Right lobe of liver (tissue), 6 donors: ENCODE results near the gene FAM117B. TPM values are rescaled to one million over a fixed set of nuclear protein-coding genes. Genes with fewer than 3 reads are reported as not detected.

Experiments
- ATAC-seq, 4 donors: fragments of 200-7000 bp; cut with Tn5 transposase; one replicate each; pipeline ENCODE4 v1.9.1; 2020; ENCODE audit warnings: mild to moderate bottlenecking in 4 of 4, moderate library complexity in 4 of 4
- DNase-seq, 3 donors: peaks; one replicate each; pipeline ENCODE4 v3.0.0-alpha.2; 2020
- H3K27ac ChIP-seq, 3 donors: fragments of 200-600 bp; one replicate each; pipeline ENCODE4 v1.8.0; 2022
- H3K27me3 ChIP-seq, 2 donors: fragments of 200-600 bp; one replicate each; pipeline ENCODE4 v1.8.0; 2022
- H3K36me3 ChIP-seq, 4 donors: fragments of 200-600 bp; sonication (generic) in 1 of 4; one replicate each; pipeline versions ENCODE4 v1.5.1 to v1.8.0; 2017 to 2022; ENCODE audit warnings: control low read depth in 1 of 4
- H3K4me1 ChIP-seq, 4 donors: fragments of 200-600 bp; sonication (generic) in 1 of 4; one replicate each; pipeline versions ENCODE4 v1.5.1 to v1.8.0; 2017 to 2022; ENCODE audit warnings: control low read depth in 1 of 4
- H3K4me3 ChIP-seq, 3 donors: fragments of 200-600 bp; one replicate each; pipeline ENCODE4 v1.8.0; 2022
- H3K9me3 ChIP-seq, 4 donors: fragments of 200-600 bp; sonication (generic) in 1 of 4; one replicate each; pipeline versions ENCODE4 v1.5.1 to v1.8.0; 2017 to 2022; ENCODE audit warnings: control low read depth in 1 of 4
- POLR2A ChIP-seq: fragments of 450-650 bp; IDR thresholded peaks from one replicate; pipeline ENCODE4 v1.6.1; 2017; ENCODE audit warnings: antibody characterized with exemption, mild to moderate bottlenecking
- WGBS: methylation state at CpG from one replicate; pipeline ENCODE4 v1.1.6; 2018; ENCODE audit warnings: low coverage, low lambda C conversion rate; ENCODE audit not compliant: insufficient coverage; ENCODE audit errors: missing lambda C conversion rate; 5-methylcytosine and 5-hydroxymethylcytosine counted together
- intact Hi-C, 2 donors: fragments of 100-400 bp; cut with DNase I; formaldehyde crosslinking; loops; one replicate each; pipeline versions ENCODE4 v1.11.2 to v1.14.1; 2022
- total RNA-seq, 6 experiments: library from RNA; depleted of rRNA in 2 of 6; stranded (reverse); fragments of >200 nt in 2 of 6; fragmentation: NEBNext Ultra II Directional in 3 of 6; extraction: Animal tissue kit (Norgen Biotek cat#: 25700) in 3 of 6; gene quantifications; one replicate each; pipeline versions ENCODE4 v1.1.0 to v1.2.4, GENCODE V29; 2016 to 2023
- TF ChIP-seq, protein P1 (sequence below), 4 donors: fragments of 200-600 bp in 3 of 4; fragments of 450-650 bp in 1 of 4; IDR thresholded peaks; one replicate each; pipeline versions ENCODE4 v1.5.1 to v1.8.0; 2016 to 2022; ENCODE audit warnings: antibody characterized with exemption in 4 of 4, mild to moderate bottlenecking in 2 of 4
- donor health status: DM: no; HTN: yes; CAD: no.
- donor health status: DM: no; HTN: no; CAD: no.
- donor health status: DM: no; HTN: no; CAD: no.
- donor health status: DM: no; HTN: yes; CAD: no.
- donor health status: DM: no; HTN: yes; CAD: no.

Gene FAM117B
- total RNA-seq, 6 experiments from 2014 or later: 1.8 to 2.8 (median 2.3) TPM

DNA sequence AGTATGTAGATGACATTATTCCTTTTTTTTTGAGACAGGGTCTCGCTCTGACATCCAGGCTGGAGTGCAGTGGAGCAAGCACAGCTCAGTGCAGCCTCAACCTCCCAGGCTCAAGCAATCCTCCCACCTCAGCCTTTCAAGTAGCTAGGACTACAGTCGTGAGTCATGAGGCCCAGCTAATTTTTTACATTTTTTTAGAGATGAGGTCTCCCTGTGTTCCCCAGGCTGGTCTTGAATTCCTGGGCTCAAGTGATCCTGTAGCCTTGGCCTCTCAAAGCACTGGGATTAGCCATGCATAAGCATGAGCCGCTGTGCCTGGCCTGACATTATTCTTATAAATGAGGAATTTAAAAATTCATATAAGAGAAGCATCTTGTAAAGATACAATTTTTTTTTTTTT is 86.9 kb downstream of the FAM117B start:
- no peak overlapping the region for H3K27ac ChIP-seq
- ATAC-seq: no peak
- intact Hi-C loops: no loop called here

GRCh38 chr2:202723746-202724145 is 89.0 kb downstream of the FAM117B start:
- no peaks in the 10 kb centered on the region for H3K36me3 ChIP-seq
- H3K4me1 ChIP-seq: no peaks in the 10 kb centered on the region
- ATAC-seq (no peak), DNase-seq (no peak)
- WGBS: 93% methylated on average over 5 of the region's 5 CpGs
- H3K4me3 ChIP-seq: no peak overlapping the region
- no peaks in the 10 kb centered on the region for H3K9me3 ChIP-seq
- intact Hi-C loops: no loop called here
- H3K27me3 ChIP-seq: no peaks in the 10 kb centered on the region
- H3K27ac ChIP-seq: no peak overlapping the region
- TF ChIP-seq, protein P1, sequence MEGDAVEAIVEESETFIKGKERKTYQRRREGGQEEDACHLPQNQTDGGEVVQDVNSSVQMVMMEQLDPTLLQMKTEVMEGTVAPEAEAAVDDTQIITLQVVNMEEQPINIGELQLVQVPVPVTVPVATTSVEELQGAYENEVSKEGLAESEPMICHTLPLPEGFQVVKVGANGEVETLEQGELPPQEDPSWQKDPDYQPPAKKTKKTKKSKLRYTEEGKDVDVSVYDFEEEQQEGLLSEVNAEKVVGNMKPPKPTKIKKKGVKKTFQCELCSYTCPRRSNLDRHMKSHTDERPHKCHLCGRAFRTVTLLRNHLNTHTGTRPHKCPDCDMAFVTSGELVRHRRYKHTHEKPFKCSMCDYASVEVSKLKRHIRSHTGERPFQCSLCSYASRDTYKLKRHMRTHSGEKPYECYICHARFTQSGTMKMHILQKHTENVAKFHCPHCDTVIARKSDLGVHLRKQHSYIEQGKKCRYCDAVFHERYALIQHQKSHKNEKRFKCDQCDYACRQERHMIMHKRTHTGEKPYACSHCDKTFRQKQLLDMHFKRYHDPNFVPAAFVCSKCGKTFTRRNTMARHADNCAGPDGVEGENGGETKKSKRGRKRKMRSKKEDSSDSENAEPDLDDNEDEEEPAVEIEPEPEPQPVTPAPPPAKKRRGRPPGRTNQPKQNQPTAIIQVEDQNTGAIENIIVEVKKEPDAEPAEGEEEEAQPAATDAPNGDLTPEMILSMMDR (IDR thresholded peaks at IDR 0.05): no peak
- no peak for TF ChIP-seq POLR2A

More for the DNA sequence above, 86.9 kb downstream of the FAM117B start:
- H3K4me3 ChIP-seq: no peak overlapping the region
- no peaks in the 10 kb centered on the region for H3K27me3 ChIP-seq
- no peaks in the 10 kb centered on the region for H3K4me1 ChIP-seq
- no peak for DNase-seq
- H3K9me3 ChIP-seq: no peaks in the 10 kb centered on the region
- TF ChIP-seq, protein P1 (IDR thresholded peaks at IDR 0.05): no peak
- no peak for TF ChIP-seq POLR2A
- H3K36me3 ChIP-seq: no peaks in the 10 kb centered on the region
- WGBS: 81% methylated on average over 3 of the region's 3 CpGs

DNA sequence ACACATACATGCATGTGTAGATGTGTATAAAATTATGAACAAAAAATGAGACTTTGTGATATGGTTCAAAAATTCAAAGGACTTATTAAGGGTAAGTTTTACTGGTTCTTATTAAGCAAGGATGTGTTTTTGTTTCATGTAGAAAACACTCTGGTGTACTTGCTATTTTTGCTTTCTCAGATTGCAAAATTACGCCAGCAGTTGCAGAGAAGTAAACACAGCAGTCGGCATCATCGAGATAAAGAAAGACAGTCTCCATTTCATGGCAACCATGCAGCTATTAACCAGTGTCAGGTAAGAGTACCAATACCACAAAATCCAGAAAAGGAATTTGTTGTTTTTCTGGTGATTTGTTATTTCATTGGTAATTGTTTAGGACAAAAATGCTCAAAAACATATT is 91.3 kb downstream of the FAM117B start:
- TF ChIP-seq, protein P1 (IDR thresholded peaks at IDR 0.05): no peak
- no peak for TF ChIP-seq POLR2A
- WGBS: 38% methylated on average over 3 of the region's 3 CpGs

DNA sequence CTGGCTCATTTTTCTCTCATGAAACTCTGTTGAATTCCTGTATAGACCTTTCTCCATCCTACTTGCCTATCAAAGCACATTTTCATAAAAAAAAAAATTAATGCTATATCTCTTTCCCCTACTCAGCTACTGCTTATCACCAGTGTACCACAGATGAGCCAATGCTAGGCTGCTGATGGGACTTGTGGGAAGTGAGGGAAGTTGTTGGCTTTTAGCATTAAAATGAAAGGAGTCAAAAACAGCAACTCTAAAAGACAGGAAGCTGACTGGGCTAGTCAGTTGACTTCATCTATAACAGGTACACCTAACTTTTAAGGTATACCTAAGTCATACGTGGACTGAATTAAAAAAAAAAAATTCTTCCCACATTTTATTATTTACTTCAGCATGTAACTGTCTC is 102.1 kb downstream of the FAM117B start:
- Histone ChIP-seq H3K27me3 (no peaks in the 10 kb centered on the region), H3K36me3 (no peaks in the 10 kb centered on the region), H3K4me1 (no peaks in the 10 kb centered on the region), H3K4me3 (no peak overlapping the region), H3K27ac (no peak overlapping the region), H3K9me3 (no peaks in the 10 kb centered on the region)
- 93% methylated on average over 1 of the region's 1 CpG for WGBS
- intact Hi-C loops: no loop called here
- ATAC-seq (no peak), DNase-seq (no peak)
- no peak for TF ChIP-seq POLR2A
- TF ChIP-seq, protein P1 (IDR thresholded peaks at IDR 0.05): no peak

More for the DNA sequence above, 91.3 kb downstream of the FAM117B start:
- ATAC-seq (peak in 2 of 4 donors; percentile 32 to 38), DNase-seq (no peak)
- no peaks in the 10 kb centered on the region for H3K36me3 ChIP-seq
- intact Hi-C loops: no loop called here
- no peaks in the 10 kb centered on the region for H3K27me3 ChIP-seq
- H3K27ac ChIP-seq: no peak overlapping the region
- H3K9me3 ChIP-seq: no peaks in the 10 kb centered on the region
- H3K4me1 ChIP-seq: no peaks in the 10 kb centered on the region
- H3K4me3 ChIP-seq: no peak overlapping the region

DNA sequence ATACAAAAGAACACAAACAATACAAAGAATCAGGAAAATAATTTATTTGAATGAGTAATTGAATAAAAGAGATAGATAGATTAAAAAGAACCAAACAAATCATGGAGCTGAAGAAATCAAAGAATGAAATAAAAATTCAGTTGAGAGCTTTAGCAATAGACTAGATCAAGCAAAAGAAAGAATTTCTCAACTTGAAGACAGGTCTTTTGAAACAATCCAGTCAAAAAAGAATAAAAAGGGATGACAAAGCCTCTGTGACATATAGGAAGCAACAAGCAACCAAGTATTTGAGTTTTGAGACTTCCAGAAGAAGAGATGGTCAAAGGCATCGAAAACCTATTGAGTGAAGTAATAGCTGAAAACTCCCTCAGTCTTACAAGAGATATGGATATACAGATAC is 108.8 kb downstream of the FAM117B start:
- no peak overlapping the region for H3K4me3 ChIP-seq
- H3K36me3 ChIP-seq: no peaks in the 10 kb centered on the region
- WGBS: 100% methylated on average over 1 of the region's 1 CpG
- TF ChIP-seq POLR2A: no peak
- TF ChIP-seq, protein P1 (IDR thresholded peaks at IDR 0.05): no peak
- no peaks in the 10 kb centered on the region for H3K27me3 ChIP-seq
- H3K9me3 ChIP-seq: no peaks in the 10 kb centered on the region
- no peaks in the 10 kb centered on the region for H3K4me1 ChIP-seq
- ATAC-seq: no peak
- DNase-seq: no peak
- intact Hi-C loops: no loop called here
- no peak overlapping the region for H3K27ac ChIP-seq
